DND-41 (cell line): ENCODE data around the gene AR.

Experiments
- ATAC-seq: fragments of 200-7000 bp; cut with Tn5 transposase; 3 replicates; pipeline ENCODE4 v1.9.1; 2021; ENCODE audit warnings: low read depth; ENCODE audit not compliant: insufficient read depth
- DNase-seq: peaks from one replicate; pipeline ENCODE4 v3.0.0-alpha.2; 2020
- H2AFZ ChIP-seq: 2 replicates; pipeline ENCODE4 v1.6.0; 2012; ENCODE audit warnings: low read depth, low read length
- H3K27ac ChIP-seq: 2 replicates; pipeline ENCODE4 v1.5.1; 2012; ENCODE audit warnings: low read length, inconsistent platforms
- H3K27me3 ChIP-seq: fragments of 200-600 bp; sonication (generic); 2 replicates; pipeline ENCODE4 v1.6.0; 2012; ENCODE audit warnings: low read length, mild to moderate bottlenecking, inconsistent platforms; ENCODE audit not compliant: insufficient read depth, poor library complexity
- H3K36me3 ChIP-seq: 2 replicates; pipeline ENCODE4 v1.5.1; 2012; ENCODE audit warnings: low read length, inconsistent platforms; ENCODE audit not compliant: insufficient read depth
- H3K4me1 ChIP-seq: 2 replicates; pipeline ENCODE4 v1.5.1; 2012; ENCODE audit warnings: mild to moderate bottlenecking, low read length; ENCODE audit not compliant: insufficient read depth
- H3K4me2 ChIP-seq: 2 replicates; pipeline ENCODE4 v1.6.0; 2012; ENCODE audit warnings: mild to moderate bottlenecking, moderate library complexity, low read length, inconsistent platforms; ENCODE audit not compliant: insufficient read depth
- H3K4me3 ChIP-seq, 2 experiments: fragments of 200-600 bp in 1 of 2; shearing (Covaris generic) in 1 of 2; 2 replicates each; pipeline ENCODE4 v1.5.1; 2012 to 2016; ENCODE audit warnings: inconsistent platforms in 2 of 2, low read length in 2 of 2, mild to moderate bottlenecking in 2 of 2, low read depth in 1 of 2, moderate library complexity in 1 of 2
- H3K79me2 ChIP-seq: 2 replicates; pipeline ENCODE4 v1.6.0; 2012; ENCODE audit warnings: low read length, inconsistent platforms; ENCODE audit not compliant: insufficient read depth
- H3K9ac ChIP-seq: 2 replicates; pipeline ENCODE4 v1.6.0; 2012; ENCODE audit warnings: low read depth, mild to moderate bottlenecking, inconsistent platforms, low read length, moderate library complexity
- H3K9me3 ChIP-seq: 2 replicates; pipeline ENCODE4 v1.5.1; 2012; ENCODE audit warnings: low read length, moderate library complexity, mild to moderate bottlenecking, inconsistent platforms; ENCODE audit not compliant: insufficient read depth, severe bottlenecking
- H4K20me1 ChIP-seq: 2 replicates; pipeline ENCODE4 v1.6.0; 2012; ENCODE audit warnings: low read length; ENCODE audit not compliant: insufficient read depth
- EZH2 ChIP-seq: IDR thresholded peaks from 3 replicates; pipeline ENCODE4 v1.6.1; 2012; ENCODE audit warnings: borderline replicate concordance, low read depth, mild to moderate bottlenecking, moderate library complexity, low read length, inconsistent platforms; ENCODE audit not compliant: severe bottlenecking
- TF ChIP-seq, protein P1 (sequence below): IDR thresholded peaks from 2 replicates; pipeline ENCODE4 v1.5.1; 2012; ENCODE audit warnings: borderline replicate concordance, low read length, moderate library complexity, mild to moderate bottlenecking; ENCODE audit not compliant: poor library complexity, severe bottlenecking; ENCODE audit errors: extremely low read depth

Gene AR, protein sequence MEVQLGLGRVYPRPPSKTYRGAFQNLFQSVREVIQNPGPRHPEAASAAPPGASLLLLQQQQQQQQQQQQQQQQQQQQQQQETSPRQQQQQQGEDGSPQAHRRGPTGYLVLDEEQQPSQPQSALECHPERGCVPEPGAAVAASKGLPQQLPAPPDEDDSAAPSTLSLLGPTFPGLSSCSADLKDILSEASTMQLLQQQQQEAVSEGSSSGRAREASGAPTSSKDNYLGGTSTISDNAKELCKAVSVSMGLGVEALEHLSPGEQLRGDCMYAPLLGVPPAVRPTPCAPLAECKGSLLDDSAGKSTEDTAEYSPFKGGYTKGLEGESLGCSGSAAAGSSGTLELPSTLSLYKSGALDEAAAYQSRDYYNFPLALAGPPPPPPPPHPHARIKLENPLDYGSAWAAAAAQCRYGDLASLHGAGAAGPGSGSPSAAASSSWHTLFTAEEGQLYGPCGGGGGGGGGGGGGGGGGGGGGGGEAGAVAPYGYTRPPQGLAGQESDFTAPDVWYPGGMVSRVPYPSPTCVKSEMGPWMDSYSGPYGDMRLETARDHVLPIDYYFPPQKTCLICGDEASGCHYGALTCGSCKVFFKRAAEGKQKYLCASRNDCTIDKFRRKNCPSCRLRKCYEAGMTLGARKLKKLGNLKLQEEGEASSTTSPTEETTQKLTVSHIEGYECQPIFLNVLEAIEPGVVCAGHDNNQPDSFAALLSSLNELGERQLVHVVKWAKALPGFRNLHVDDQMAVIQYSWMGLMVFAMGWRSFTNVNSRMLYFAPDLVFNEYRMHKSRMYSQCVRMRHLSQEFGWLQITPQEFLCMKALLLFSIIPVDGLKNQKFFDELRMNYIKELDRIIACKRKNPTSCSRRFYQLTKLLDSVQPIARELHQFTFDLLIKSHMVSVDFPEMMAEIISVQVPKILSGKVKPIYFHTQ

DNA sequence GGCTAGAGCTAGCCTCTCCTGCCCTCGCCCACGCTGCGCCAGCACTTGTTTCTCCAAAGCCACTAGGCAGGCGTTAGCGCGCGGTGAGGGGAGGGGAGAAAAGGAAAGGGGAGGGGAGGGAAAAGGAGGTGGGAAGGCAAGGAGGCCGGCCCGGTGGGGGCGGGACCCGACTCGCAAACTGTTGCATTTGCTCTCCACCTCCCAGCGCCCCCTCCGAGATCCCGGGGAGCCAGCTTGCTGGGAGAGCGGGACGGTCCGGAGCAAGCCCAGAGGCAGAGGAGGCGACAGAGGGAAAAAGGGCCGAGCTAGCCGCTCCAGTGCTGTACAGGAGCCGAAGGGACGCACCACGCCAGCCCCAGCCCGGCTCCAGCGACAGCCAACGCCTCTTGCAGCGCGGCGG is at the start of gene AR:
Gene AR, plus strand, starts transcription at position 204 of the 400 bp plus-strand sequence. CDS start 1,126 bp downstream, outside the sequence.
- no peak for DNase-seq
- Histone ChIP-seq H3K79me2 (no peaks in the 10 kb centered on the region), H4K20me1 (no peaks in the 10 kb centered on the region), H3K4me1 (no peaks in the 10 kb centered on the region), H3K4me3 (no peak within 1 kb of the TSS), H3K27me3 (no peaks in the 10 kb centered on the region), H3K27ac (no peak within 1 kb of the TSS), H3K9ac (no peak within 1 kb of the TSS), H3K9me3 (no peaks in the 10 kb centered on the region), H3K4me2 (no peak within 1 kb of the TSS), H2AFZ (no peak within 1 kb of the TSS), H3K36me3 (no peaks in the 10 kb centered on the region)
- no peak for ATAC-seq
- TF ChIP-seq, protein P1, sequence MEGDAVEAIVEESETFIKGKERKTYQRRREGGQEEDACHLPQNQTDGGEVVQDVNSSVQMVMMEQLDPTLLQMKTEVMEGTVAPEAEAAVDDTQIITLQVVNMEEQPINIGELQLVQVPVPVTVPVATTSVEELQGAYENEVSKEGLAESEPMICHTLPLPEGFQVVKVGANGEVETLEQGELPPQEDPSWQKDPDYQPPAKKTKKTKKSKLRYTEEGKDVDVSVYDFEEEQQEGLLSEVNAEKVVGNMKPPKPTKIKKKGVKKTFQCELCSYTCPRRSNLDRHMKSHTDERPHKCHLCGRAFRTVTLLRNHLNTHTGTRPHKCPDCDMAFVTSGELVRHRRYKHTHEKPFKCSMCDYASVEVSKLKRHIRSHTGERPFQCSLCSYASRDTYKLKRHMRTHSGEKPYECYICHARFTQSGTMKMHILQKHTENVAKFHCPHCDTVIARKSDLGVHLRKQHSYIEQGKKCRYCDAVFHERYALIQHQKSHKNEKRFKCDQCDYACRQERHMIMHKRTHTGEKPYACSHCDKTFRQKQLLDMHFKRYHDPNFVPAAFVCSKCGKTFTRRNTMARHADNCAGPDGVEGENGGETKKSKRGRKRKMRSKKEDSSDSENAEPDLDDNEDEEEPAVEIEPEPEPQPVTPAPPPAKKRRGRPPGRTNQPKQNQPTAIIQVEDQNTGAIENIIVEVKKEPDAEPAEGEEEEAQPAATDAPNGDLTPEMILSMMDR = no peak
- no peak for TF ChIP-seq EZH2

DNA sequence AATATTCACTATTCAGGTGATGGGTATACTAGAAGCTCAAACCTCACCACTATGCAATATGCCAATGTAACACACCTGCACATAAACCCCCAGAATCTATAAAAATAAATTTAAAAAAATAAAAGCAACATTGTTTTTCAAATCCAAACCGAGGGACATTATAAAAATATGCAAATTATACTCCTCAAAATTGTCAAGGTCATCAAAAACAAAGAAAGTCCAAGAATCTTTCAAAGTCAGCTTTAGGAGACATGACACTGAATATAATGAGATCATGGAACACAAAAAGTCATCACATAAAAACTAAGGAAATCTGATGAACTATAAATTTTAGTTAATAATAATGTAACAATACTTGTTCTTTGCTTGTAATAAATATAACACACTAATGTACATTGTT is 43.2 kb upstream of the AR start:
- Histone ChIP-seq H3K36me3 (no peaks in the 10 kb centered on the region), H3K27ac (no peak overlapping the region), H3K9ac (no peak overlapping the region), H4K20me1 (no peaks in the 10 kb centered on the region), H3K4me3 (no peak overlapping the region), H3K4me2 (no peak overlapping the region), H3K27me3 (no peaks in the 10 kb centered on the region), H2AFZ (no peak overlapping the region), H3K79me2 (no peaks in the 10 kb centered on the region), H3K4me1 (no peaks in the 10 kb centered on the region), H3K9me3 (no peaks in the 10 kb centered on the region)
- no peak for ATAC-seq
- DNase-seq = no peak
- no peak for TF ChIP-seq EZH2
- TF ChIP-seq, protein P1 = no peak

DNA sequence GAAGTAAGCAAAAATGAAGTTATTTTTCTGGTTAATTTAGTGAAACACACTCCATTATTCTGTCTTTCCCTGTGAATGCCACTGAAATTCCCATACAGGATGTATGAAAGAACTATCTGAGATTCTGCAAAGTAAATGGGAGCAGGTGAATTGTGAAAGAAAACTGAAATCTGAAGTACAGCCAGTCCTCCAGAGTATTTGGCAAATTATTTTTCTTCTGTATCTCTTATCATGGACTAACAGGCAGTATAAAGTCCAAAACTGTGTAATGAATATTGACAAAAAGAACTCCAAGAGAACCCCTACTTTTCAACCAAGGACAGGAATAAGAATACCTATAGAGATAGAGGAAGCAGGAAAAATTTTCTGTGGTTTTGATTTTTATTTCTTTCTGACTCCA is 40.8 kb upstream of the AR start:
- Histone ChIP-seq H3K4me2 (no peak overlapping the region), H3K79me2 (no peaks in the 10 kb centered on the region), H3K36me3 (no peaks in the 10 kb centered on the region), H2AFZ (no peak overlapping the region), H3K9ac (no peak overlapping the region), H3K4me3 (no peak overlapping the region), H3K27me3 (no peaks in the 10 kb centered on the region), H3K27ac (no peak overlapping the region), H4K20me1 (no peaks in the 10 kb centered on the region), H3K4me1 (no peaks in the 10 kb centered on the region), H3K9me3 (no peaks in the 10 kb centered on the region)
- ATAC-seq (no peak), DNase-seq (no peak)
- TF ChIP-seq EZH2 = no peak
- TF ChIP-seq, protein P1 = no peak
